Measurements from ENCODE around the gene MTARC1. TPM values are rescaled to one million over a fixed set of nuclear protein-coding genes. Genes with fewer than 3 reads are reported as not detected.

The MTARC1 gene
- total RNA-seq, 1 experiment from 2014 or later: 26.5 TPM

DNA sequence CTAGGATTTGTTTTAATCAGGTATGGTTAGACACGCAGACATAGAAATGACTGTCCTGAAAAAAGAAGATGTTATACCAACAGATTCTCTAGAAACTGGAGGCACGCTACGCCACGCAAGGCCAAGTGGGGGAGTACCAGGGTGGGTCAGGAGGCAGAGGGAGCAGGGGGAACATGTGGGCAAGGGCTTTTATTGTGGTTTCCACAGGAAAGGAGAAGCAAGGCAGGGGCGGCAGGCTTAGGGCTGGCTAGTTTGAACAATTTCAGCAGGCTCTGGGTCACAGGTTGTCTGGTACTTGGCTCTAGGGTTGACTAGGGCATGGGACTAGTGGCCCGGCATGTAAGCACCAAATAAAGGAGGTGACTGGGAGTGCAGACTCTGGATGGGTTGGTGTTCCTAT lies 31.4 kb upstream of the MTARC1 start:
- DNase-seq (ENCODE audit: low read depth, low spot score) (no peak), ATAC-seq (no peak)
- Histone ChIP-seq H3K9me2 (ENCODE audit: insufficient read depth) (no peaks in the 10 kb centered on the region), H3K79me2 (ENCODE audit: insufficient read depth, low read length) (peaks cover 21% of the 10 kb centered on the region), H4K20me1 (ENCODE audit: insufficient read depth) (no peaks in the 10 kb centered on the region), H2AFZ (ENCODE audit: low read depth, low read length, poor library complexity, severe bottlenecking) (no peak overlapping the region), H3K4me2 (ENCODE audit: low read length) (no peak overlapping the region), H3K27ac (ENCODE audit: low read depth, low read length) (no peak overlapping the region), H3K4me1 (ENCODE audit: control insufficient read depth in 1 of 2, insufficient read depth in 2 of 2, low read length in 2 of 2) (no peaks in the 10 kb centered on the region), H3K4me3 (replicated peaks in 1 of 2; ENCODE audit: low read depth in 1 of 2, low read length in 2 of 2) (no peak overlapping the region), H3K27me3 (ENCODE audit: insufficient read depth, low read length) (no peaks in the 10 kb centered on the region), H3K36me3 (ENCODE audit: control insufficient read depth in 1 of 2, insufficient read depth in 2 of 2, low read length in 2 of 2) (no peaks in the 10 kb centered on the region; a peak in 2 of 4 replicates), H3K9ac (ENCODE audit: low read length) (no peak overlapping the region), H3K9me3 (ENCODE audit: control insufficient read depth in 1 of 2, insufficient read depth in 1 of 2, low read depth in 1 of 2, low read length in 2 of 2) (no peaks in the 10 kb centered on the region)
- POLR2A ChIA-PET: no interaction called here
- no TSS peak for BruUV-seq (replicated peaks)
- no peak for TF ChIP-seq POLR2A (IDR thresholded peaks at IDR 0.05; ENCODE audit: borderline replicate concordance, extremely low read depth, insufficient read depth, insufficient read length)
- no peak for TF ChIP-seq EZH2 (IDR thresholded peaks at IDR 0.05)
- TF ChIP-seq ZNF274 (IDR thresholded peaks at IDR 0.05; ENCODE audit: low read depth, low read length): no peak
- no peak for TF ChIP-seq ATF3 (IDR thresholded peaks at IDR 0.05)
- TF ChIP-seq RAD21 (IDR thresholded peaks at IDR 0.05; ENCODE audit: low read depth): no peak
- TF ChIP-seq CEBPB (IDR thresholded peaks at IDR 0.05; ENCODE audit: low read depth): no peak
- TF ChIP-seq SP1 (IDR thresholded peaks at IDR 0.05; ENCODE audit: low read depth): no peak
- TF ChIP-seq ZFX (IDR thresholded peaks at IDR 0.05): no peak
- TF ChIP-seq TCF7L2 (IDR thresholded peaks at IDR 0.05; ENCODE audit: borderline replicate concordance, extremely low read depth, insufficient read depth, insufficient read length): no peak
- no peak for TF ChIP-seq POLR2AphosphoS5 (IDR thresholded peaks at IDR 0.05; ENCODE audit: low read depth, low read length)
- no peak for TF ChIP-seq JUND (IDR thresholded peaks at IDR 0.05)
- TF ChIP-seq, protein P1, sequence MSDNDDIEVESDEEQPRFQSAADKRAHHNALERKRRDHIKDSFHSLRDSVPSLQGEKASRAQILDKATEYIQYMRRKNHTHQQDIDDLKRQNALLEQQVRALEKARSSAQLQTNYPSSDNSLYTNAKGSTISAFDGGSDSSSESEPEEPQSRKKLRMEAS (IDR thresholded peaks at IDR 0.05): no peak
- RAD21 ChIA-PET (ENCODE audit: low non-redundant PET in 1 of 2, low total read pairs in 2 of 2, uncharacterized antibody in 2 of 2, unreplicated experiment in 2 of 2): no interaction called here
- intact Hi-C loops (cut with micrococcal nuclease): no loop called here
- CTCF ChIA-PET: no interaction called here

GRCh38 chr1:220757441-220757840 lies 29.3 kb upstream of the MTARC1 start:
- no peak for ATAC-seq
- H3K36me3 ChIP-seq (ENCODE audit: control insufficient read depth in 1 of 2, insufficient read depth in 2 of 2, low read length in 2 of 2): no peaks in the 10 kb centered on the region; a peak in 2 of 4 replicates
- no peaks in the 10 kb centered on the region for H3K9me3 ChIP-seq (ENCODE audit: control insufficient read depth in 1 of 2, insufficient read depth in 1 of 2, low read depth in 1 of 2, low read length in 2 of 2)
- H2AFZ ChIP-seq (ENCODE audit: low read depth, low read length, poor library complexity, severe bottlenecking): no peak overlapping the region
- no peak for DNase-seq (ENCODE audit: low read depth, low spot score)
- RAD21 ChIA-PET (ENCODE audit: low non-redundant PET in 1 of 2, low total read pairs in 2 of 2, uncharacterized antibody in 2 of 2, unreplicated experiment in 2 of 2): no interaction called here
- H3K4me2 ChIP-seq (ENCODE audit: low read length): no peak overlapping the region
- H3K27ac ChIP-seq (ENCODE audit: low read depth, low read length): no peak overlapping the region
- no TSS peak for BruUV-seq (replicated peaks)
- CTCF ChIA-PET: interaction anchor here (1.6 kb wide), 1 partner anchor 19 kb away, joined by 6 read pairs; no protein-coding TSS in a partner anchor
- no peak overlapping the region for H3K9ac ChIP-seq (ENCODE audit: low read length)
- POLR2A ChIA-PET: no interaction called here
- TF ChIP-seq EZH2phosphoT487 (IDR thresholded peaks at IDR 0.05; ENCODE audit: borderline replicate concordance) (no peak), ELF1 (IDR thresholded peaks at IDR 0.05; ENCODE audit: borderline replicate concordance, low read depth) (no peak)
- no peaks in the 10 kb centered on the region for H3K27me3 ChIP-seq (ENCODE audit: insufficient read depth, low read length)
- intact Hi-C loops (cut with micrococcal nuclease): no loop called here
- no peaks in the 10 kb centered on the region for H3K4me1 ChIP-seq (ENCODE audit: control insufficient read depth in 1 of 2, insufficient read depth in 2 of 2, low read length in 2 of 2)
- 0 out of 2 replicates have a peak, but pooled peaks cover under 1% of the 10 kb centered on the region for H3K79me2 ChIP-seq (ENCODE audit: insufficient read depth, low read length)
- no peak overlapping the region for H3K4me3 ChIP-seq (replicated peaks in 1 of 2; ENCODE audit: low read depth in 1 of 2, low read length in 2 of 2)
- no peaks in the 10 kb centered on the region for H3K9me2 ChIP-seq (ENCODE audit: insufficient read depth)
- no peaks in the 10 kb centered on the region for H4K20me1 ChIP-seq (ENCODE audit: insufficient read depth)
